HG03457 (cell line): Measurements from ENCODE around the gene LRIG2.
A peak's percentile ranks its signal among the peaks of the same experiment; 100 is the strongest.
"Not testable (repeated sequence)": the region's sequence is repeated elsewhere in the genome, so short reads cannot be mapped to it uniquely, and the experiment has no call there.

Source experiments
- ATAC-seq: cut with Tn5 transposase; IDR thresholded peaks from one replicate; pipeline ENCODE4 v1.9.1; 2021; ENCODE audit warnings: moderate number of reproducible peaks; ENCODE audit not compliant: unreplicated experiment

The LRIG2 gene

DNA sequence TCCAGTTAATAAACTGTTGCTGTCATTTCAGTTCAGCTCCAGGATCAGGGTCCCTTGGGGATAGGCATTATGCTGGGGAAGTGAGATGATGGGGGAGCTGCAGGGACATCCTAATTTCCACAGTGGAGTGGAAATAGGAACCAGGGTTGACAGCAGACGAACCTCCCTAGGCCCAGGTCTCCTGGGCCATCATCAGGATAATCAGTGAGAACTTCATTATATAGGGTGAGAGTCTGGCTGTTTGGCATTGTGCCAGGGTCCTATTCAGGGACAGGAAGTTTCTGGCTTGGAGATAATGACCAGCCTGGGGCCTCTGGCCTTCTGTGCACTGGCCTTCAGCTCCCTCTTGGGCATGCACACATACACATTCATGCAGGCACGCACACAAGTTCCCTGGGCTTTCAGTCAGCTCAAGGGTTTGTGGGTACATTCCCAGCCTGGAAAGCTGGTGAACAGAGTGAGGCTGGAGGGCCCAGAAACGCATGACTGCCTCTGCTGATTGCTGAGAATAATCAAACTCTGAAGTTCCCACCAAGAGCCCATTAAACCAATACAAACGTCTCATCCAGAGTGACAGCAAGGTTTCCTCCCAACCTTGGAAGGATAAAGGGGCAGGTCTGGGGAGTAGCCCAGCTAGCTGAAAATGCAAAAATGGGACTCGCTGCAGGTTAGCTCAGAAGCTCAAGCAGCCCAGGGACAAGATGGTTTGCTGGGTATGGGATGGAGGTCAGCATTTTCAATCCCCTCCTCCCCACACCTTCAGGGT lies 13.9 kb upstream of the LRIG2 start:
- ATAC-seq = no peak

DNA sequence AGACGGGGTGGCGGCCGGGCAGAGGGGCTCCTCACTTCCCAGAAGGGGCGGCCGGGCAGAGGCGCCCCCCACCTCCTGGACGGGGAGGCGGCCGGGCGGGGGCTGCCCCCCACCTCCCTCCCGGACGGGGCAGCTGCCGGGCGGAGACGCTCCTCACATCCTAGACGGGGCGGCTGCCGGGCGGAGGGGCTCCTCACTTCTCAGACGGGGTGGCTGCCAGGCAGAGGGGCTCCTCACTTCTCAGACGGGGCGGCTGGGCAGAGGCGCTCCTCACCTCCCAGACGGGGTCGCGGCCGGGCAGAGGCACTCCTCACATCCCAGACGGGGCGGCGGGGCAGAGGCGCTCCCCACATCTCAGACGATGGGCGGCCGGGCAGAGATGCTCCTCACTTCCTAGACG lies 9.5 kb upstream of the LRIG2 start:
- not testable (repeated sequence) for ATAC-seq

DNA sequence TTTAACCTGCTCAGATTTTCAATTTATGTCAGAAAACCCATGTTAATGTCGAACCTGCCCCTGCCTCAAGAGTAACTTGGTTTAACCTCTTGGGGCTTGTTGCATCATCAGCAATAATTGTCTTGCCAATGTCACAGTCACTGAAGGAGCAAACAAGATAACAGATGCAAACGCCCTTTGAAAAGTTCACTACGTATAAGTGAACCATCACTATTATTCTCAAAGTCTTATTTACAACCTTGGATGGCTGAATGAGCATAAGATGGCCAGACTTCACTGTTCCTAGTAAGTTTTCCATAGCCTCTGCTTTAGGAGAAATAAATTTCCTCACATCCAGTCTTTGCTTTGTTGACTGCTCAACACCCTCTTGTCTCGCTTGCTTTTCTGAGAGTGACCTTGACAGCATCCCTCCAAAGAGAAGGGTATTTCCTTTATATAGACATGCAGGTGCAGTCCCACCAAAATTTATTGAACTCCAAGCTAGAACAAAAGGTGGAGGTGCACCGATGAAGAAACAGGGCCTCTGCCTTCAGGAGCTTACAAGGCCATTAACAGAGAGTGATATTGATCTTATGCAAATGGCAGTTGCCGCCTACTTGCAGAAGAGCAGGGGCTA lies 749 bp upstream of the LRIG2 start:
- ATAC-seq = no peak

DNA sequence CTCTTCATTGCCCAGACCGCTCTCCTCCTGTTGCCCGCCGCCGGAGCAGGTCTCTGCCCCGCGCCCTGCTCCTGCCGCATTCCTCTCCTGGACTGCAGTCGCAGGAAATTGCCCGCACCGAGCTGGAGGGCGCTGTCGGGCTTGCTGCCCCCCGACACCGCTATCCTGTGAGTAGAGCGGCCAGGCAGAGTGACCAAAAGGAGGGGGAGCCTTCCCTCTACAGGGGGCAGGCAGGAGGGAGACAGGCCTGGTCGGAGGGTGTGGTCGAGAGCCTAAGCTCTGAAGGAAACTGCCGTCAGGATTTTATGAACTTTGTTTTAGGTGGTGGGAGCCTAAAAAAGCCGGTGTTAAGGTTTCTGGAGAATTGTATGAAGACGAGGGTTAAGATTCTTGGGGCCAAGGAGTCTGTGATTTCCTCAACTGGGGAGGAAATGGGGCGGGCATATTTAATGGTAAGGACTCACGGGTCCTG lies 517 bp downstream of the LRIG2 start:
- ATAC-seq = peak; percentile 14

DNA sequence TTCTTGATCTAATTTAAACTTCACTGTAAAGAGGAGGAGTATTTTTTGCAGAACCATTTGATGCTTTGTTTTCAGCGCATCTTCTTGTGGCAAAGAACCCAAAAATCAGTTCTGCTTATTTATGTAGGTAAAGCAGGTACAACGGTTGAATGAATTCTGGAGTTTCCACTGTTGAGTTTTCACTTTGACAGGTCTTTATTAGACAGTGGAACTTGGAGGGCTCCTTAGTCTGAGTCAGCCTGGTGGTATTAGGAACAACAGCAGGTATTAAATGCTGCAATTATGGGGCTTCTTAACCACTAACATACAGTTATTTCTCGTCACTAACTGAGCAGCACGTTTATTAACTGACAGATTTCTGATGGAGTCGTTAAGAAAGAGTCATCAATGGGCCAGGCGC lies 1.2 kb downstream of the LRIG2 start:
- ATAC-seq = no peak

DNA sequence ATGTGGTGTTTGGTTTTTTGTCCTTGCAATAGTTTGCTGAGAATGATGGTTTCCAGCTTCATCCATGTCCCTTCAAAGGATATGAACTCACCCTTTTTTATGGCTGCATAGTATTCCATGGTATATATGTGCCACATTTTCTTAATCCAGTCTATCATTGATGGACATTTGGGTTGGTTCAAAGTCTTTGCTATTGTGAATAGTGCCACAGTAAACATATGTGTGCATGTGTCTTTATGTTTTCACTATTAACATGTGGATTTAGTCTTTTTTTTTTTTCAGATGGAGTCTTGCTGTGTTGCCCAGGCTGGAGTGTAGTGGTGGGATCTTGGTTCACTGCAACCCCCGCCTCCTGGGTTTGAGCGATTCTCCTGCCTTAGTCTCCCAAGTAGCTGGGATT lies 5.0 kb downstream of the LRIG2 start:
- not testable (repeated sequence) for ATAC-seq

DNA sequence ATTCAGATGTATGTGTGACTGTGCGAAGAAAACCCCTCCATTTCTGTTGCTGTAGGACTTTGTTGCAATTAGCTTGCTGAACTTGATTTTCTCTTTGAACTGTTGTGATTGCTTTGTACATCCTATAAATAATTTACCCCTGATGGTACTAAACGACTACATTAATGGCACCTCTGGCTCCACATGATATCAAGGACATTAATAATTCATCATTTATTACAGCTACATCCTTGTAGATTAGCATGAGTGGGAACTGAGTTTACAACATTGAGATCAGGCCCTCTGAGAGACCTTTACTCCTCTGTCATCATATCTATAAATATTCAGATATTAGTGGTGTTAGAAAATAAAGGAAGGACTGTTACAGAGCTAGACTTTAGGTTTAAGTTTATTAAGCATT lies 13.5 kb downstream of the LRIG2 start:
- ATAC-seq = no peak

DNA sequence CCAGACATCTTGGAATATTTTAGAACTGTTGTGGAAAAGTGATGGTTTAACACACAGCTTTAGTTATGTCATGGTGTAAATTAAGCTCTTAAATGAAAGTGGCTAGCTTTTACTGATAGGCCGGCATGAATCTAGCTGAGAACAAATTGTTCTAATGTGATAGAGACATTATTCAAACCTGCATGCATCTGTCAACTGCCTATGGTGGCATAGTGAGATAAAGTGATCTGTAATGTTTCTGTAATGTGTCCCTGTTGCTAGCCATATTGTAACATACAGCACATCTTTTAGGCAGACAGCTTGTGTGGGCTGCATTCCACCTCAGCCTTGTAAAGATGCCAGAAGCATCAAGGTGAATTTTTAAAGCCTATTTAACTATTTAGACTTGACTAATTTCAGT lies 16.0 kb downstream of the LRIG2 start:
- no peak for ATAC-seq

DNA sequence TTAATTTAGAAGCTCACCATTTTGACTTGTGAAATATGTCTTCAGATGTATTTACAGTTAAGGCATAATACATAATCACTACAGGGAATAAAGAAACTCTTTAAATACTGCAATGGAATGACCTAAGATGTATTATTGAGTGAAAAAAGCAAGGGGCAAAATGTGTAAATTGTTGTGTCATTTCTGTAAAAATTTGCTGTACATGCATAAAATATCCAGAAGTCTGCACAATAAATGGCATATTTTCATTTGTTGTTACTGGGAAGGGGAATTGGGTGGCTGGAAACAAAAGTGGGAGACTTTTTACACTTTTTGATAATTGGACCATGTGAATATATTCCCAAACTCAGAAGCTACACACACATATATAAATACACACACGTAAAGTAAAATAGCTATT lies 17.1 kb downstream of the LRIG2 start:
- ATAC-seq = no peak

DNA sequence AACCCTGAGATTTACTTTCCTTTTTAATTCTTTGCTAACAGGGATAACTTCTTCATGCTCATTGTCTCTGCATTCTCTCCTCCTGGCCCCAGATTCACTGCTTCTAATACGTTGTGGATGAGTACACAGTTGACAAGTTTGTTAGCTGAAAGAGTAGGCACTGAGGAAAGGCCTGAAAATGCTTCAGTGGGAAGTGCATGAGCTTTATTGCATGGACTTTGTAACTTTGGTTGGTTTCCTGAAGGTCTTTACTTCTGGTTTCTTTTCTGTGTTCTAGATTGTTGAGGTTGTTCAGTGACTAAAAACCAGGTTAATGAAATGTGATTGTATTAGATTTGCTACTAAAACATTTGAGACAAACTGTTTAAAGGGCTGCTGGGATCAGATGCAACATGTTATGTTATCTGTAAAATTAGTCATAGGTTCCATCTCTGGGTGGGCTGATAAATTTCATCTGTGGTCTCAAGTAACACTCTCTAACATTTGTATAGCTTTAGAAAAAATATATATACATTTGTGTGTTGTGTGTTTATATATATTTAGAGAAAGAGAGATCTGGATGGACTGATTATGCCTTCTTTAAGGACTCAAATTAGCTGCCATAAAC lies 19.1 kb downstream of the LRIG2 start:
- ATAC-seq = no peak

DNA sequence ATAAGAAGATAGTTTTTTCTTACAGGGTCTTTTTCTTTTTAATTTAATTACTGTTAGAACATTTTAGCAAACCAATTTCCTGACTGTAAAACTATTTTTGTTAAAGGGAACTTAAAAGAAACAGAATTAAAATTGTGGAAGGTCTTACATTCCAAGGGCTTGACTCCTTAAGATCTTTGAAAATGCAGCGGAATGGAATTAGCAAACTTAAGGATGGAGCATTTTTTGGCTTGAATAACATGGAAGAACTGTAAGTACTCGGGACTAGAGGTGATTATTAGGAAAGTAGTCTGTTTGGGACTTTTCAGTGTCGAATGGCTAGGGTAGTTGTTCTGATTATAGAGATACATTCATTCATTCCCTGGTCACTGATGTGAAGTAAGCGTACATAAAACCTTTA lies 21.5 kb downstream of the LRIG2 start:
- ATAC-seq = no peak

DNA sequence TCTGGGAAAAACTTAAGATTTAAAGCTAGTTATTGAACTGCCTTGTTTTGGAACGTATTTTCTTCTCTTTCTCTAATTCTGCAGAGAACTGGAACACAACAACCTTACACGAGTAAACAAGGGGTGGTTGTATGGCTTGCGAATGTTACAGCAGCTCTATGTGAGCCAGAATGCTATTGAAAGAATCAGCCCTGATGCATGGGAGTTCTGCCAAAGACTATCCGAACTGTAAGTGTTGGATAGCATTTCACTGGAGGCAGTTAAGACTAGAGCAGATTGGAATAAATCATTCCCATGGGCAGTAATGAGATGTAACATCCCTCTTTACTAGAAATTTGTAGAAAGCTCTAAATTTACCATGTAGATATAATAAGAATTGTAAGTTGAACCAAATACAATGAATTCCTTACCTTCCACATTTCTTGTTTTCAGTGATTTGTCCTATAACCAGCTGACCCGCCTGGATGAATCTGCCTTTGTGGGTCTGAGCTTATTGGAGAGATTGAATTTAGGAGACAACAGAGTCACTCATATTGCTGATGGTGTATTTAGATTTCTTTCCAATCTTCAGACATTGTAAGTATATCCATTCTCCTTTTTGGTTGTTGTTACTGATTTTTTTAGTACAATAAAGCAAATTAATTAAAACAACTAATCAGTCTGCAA lies 22.9 kb downstream of the LRIG2 start:
- no peak for ATAC-seq

DNA sequence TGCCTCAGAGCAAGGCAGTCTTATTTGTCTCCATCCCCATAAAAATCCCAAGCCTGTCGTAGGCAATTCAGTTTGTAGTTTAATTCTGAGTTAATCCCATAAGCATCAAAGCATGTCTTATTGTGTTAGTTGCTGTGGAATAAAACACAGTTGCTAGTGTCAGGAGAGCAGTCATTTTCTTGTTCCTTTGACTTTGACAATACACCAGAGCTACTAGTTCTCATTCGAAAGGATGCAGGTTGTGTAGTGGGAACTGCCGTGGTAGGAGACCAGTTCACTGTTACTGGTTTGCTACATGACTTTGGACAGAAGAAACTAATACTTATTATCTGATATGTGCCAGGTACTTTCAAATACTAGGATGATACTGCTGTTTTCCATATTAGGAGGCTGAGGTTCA lies 23.5 kb downstream of the LRIG2 start:
- no peak for ATAC-seq

DNA sequence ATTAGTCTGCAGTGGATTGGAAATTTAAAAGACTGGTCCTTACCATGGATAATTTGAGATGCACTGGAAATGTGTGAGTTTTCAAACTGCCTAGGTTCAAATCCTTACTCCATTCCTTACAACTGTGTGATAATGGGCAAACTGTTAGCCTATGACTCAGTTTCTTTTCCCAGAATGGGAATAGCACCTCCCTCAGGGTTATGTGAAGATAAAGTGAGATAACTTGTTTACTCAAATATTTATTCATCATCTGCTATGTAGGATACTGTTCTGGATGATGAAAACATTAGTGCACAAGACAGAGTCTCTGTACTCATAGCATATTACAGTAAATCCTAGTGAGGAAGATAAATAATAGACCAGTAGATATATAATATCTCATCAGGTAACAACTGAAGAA lies 28.6 kb downstream of the LRIG2 start:
- no peak for ATAC-seq

DNA sequence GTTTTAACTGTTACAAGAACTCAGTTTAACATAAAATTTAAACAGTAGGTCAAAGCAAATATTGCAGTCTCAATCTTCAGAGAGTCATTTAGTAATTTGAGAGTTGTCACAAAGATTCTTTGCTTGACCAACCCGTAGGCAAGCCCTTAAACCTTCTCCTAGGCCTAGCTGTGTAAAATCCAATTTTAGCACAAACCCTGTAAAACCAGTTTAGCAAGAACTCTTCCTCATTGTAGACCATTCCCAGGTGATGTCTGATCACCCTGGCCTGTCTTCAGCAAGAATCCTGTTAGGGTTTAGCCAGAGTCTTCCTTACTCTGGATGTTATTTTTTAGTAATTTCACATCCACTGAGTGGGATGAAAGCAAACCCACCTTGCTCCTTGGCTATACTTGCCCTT lies 30.1 kb downstream of the LRIG2 start:
- ATAC-seq = no peak

DNA sequence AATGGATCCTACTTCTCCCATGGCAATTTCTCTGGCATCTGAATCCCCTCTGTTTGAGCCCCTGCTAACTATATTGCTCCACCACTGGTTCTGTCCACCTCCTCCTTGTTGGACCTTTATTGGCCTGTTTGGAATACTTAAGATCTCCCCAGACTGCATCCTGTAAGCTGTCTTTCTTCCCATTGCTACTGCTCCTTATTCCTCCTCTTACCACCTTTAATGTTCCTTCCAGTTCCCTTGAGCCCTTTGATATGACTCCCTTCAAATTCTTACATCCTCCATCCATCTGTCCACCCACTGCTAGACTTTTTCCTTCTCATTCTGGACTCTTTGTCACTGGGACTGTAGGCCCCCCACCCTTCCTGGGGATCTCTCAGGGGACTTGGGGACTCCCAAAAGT lies 31.0 kb downstream of the LRIG2 start:
- no peak for ATAC-seq

DNA sequence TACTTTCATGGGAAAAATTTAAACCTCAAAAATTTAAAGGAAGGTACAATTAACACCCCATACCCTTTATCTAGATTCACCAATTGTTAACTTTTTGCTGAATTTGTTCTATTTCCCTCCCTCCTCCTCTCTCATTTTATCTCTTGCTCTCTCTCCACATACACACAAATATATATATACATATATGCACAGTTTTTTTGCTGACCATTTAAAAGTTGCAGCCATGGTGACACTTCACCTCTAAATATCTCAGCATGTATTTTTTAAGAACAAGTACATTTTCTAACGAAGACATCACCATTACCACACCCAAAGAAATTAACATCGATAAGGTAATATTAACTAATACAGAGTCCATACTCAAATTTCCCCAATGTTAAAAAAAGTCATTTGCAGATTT lies 33.9 kb downstream of the LRIG2 start:
- ATAC-seq = no peak

DNA sequence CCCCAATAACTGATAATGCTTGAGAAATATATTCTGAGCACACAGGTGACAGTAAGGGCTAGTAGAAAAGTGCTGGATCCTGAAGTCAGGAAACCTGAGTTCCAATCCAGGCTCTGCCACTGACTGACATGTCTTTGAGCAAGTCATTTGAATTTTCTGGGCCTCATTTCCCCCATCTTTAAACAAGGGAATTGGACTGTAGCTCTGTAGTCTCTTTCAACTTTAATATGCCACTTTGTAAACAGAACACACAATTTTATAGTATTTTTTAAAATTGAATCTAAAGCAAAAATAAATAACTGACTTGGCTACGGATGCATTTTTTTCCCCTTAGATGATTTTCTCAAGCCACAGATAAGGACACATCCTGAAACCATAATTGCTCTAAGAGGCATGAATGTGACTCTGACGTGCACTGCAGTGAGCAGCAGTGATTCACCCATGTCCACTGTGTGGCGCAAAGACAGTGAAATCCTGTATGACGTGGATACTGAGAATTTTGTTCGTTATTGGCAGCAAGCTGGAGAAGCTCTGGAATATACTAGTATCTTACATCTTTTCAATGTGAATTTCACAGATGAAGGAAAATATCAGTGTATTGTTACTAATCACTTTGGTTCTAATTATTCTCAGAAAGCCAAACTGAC lies 37.0 kb downstream of the LRIG2 start:
- no peak for ATAC-seq

DNA sequence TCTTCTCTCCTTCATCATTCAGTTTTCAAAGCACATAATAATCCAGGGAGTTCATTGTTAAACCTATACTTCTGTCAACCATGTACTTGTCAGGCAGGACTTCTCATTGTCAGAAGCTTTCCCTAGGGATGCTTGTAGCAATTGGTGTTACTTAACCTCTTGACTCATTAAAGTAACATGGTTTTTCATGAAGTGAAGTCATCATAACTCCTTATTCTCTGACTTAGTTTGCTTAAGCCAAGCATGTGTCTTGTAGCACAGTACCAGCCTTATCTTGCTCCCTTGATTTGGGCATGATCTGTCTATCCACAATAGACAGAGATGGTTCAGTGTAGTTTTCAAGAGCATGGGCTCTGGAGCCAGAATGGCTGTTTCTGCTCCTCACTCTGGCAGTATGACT lies 45.3 kb downstream of the LRIG2 start:
- ATAC-seq = no peak

DNA sequence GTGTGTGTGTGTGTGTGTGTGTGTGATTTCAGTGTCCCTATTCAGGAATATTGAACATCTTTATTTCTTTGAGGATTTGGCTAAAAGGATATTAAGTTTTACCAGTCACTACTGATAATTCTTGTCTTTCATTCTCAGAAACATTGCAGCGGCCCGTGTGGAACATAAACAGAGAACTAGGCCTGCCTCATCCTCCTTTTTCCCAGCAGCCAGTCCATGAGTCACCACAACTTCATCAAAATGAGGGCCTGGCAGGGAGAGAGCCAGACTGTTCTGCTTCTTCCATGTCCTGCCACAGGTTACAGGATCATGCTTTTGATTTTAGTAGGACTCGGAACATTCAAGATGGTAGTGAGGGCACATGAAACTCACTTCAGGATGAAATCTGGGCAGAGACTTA lies 50.7 kb downstream of the LRIG2 start:
- no peak for ATAC-seq

DNA sequence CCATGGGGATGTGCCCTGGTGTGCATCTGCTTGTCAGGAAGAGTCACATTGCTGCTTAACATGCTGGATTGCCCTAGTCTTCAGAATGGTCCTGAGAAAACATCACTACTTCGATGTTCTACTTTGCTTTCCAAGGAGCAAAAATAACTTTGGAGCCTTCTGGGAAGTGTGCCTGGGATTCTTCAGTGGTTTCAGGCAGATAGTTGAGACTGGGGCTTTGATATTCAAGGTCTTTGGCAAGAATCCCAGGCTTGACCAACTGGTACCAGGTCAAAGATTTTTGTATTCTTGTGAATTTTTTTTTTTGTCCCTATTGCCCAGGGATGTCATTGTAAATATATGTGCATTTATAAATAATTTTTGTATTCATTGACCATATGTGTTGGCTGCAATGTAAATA lies 51.4 kb downstream of the LRIG2 start:
- no peak for ATAC-seq
